Upper lobe of left lung (tissue), 4 donors: Measurements from ENCODE around the gene IRF1.
A peak's percentile ranks its signal among the peaks of the same experiment; 100 is the strongest.

Experiments used
- CTCF ChIP-seq, 6 experiments: fragments of 450-650 bp in 4 of 6; fragments of 200-600 bp in 2 of 6; sonication (generic) in 2 of 6; IDR thresholded peaks; one replicate each; pipeline ENCODE4 v1.5.1; 2016 to 2019; ENCODE audit warnings: antibody characterized with exemption in 6 of 6
- EP300 ChIP-seq, 4 donors: sonication (generic); formaldehyde crosslinking; IDR thresholded peaks; one replicate each; pipeline ENCODE4 v1.5.1; 2017; ENCODE audit warnings: antibody characterized with exemption in 4 of 4, control low read depth in 2 of 4
- POLR2A ChIP-seq, 4 donors: fragments of 450-650 bp; IDR thresholded peaks; one replicate each; pipeline ENCODE4 v1.5.1; 2016 to 2017; ENCODE audit warnings: antibody characterized with exemption in 4 of 4, mild to moderate bottlenecking in 2 of 4

GRCh38 chr5:132457371-132458225 lies 33.0 kb downstream of the IRF1 start:
- TF ChIP-seq CTCF (IDR thresholded peaks at IDR 0.05) = no peak
- TF ChIP-seq POLR2A (IDR thresholded peaks at IDR 0.05) = peak in 1 of 4 donors; percentile 38
- peak in 1 of 4 donors; percentile 49 for TF ChIP-seq EP300 (IDR thresholded peaks at IDR 0.05)
